HG02852 (cell line): ENCODE results near the gene VTA1.

ENCODE experiments used
- ATAC-seq: cut with Tn5 transposase; IDR thresholded peaks from one replicate; pipeline ENCODE4 v1.9.1; 2021; ENCODE audit warnings: mild to moderate bottlenecking, moderate library complexity; ENCODE audit not compliant: unreplicated experiment

The VTA1 gene

DNA sequence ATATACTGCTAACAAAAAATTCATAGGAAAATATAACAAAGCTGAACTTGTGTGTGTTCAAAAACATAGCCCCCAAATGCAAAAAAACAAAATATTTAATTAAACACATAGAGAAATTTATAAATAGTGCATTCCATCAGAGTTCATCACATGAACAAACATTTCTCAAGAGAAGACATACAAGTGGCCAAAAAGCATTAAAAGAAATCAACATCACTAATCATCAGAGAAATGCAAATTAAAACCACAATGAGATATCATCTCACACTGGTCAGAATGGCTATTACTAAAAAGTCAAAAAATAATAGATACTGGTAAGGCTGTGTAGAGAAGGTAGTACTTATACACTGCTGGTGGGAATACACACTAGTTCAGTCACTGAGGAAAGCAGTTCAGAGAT is 115.2 kb downstream of the VTA1 start:
- ATAC-seq, result no peak

DNA sequence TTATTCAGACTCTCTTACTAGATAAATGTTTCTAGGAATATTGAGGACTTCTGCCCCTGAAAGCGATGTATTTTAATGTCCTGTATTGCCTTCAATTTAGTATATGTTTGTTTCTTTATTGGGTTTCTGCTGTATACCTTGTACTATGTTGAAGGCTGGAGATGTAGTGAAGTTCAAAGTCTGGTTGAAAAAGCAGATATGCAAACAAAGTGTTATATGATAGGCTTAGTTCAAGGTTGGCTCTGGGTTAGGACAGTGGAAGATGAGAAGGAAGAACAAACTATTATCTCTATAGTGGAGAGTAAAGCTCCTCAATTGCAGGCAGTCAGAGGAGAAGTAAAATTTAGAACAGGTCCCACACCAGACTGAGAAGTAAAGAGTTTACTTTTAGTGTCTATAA is 118.4 kb downstream of the VTA1 start:
- ATAC-seq, result no peak

DNA sequence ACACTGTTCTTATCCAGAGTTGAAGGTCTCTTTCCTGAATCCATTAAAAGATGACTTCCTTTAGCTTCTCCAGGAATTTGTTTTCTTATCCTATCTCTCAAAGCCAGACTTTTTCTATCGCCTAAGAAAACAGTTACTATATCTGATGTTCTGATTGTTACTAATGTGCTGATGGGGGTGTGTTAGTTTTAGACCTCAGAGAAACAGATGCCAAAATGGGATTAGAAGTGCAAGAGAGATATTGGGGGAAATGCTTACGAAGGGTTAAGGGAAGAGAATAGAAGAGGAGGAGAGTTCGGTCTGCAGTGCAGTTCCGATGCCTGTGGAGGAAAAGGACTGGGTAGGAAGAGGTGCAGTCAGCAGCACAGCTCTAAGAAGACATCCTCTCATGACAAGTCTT is 119.0 kb downstream of the VTA1 start:
- ATAC-seq, result no peak

DNA sequence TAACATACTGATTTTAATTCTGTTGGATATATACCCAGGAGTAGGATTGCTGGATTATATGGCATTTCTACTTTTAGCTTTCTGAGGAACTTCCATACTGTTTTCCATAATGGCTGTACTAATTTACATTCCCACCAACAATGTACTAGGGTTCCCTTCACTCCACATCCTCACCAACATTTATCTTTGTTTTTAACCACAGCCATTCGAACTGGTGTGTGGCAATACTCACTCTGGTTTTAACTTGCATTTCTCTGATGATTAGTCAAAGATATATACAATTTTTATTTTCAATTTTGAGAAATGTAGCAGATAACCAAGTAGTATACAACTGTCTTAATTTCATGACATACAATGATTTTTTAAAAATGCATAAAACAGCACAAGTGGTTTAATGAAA is 124.4 kb downstream of the VTA1 start:
- ATAC-seq, result no peak
